Jurkat, Clone E6-1 (cell line): ENCODE measurements around the gene ALDH5A1.

Experiments used
- DNase-seq: peaks from one replicate; pipeline ENCODE4 v3.0.0-alpha.2; 2011; ENCODE audit warnings: low read depth, low spot score
- H3K4me3 ChIP-seq: 2 replicates; pipeline ENCODE4 v1.5.1; 2011; ENCODE audit warnings: mild to moderate bottlenecking, low read length, control low read depth, moderate library complexity

The ALDH5A1 gene

DNA sequence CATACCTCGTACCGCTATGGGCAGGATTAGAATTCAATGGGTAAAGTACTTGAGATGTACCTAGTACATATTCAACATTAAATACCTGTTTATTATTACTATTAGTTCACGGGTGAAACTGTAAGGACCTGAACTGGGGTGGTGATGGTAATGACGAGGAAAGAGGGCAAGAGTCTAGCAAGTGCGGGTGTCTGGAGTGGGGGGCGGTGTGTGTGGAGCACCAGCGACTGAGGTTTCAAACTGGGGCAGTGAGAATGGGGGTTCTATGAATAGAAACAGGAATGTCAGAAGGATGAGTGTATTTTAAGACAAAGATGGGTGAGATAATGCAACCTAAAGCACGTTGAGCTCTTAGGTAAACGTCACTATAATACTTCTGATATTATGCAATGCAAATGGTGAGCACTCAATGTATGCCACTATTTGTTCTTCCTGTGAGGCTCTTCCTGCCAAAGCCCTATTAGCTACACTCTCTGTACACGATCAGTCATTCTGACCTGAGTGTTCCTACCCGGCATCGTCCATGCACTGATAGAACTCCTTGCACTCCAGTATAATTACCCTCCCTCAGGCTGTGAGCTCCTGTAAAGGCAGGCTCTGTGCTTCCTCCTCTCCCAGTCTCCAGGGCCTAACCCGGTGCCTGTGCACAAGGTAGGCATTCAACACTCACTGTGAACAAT is 55.0 kb downstream of the ALDH5A1 start:
- no peak for DNase-seq
- no peak overlapping the region for H3K4me3 ChIP-seq

GRCh38 chr6:24551139-24551538 is 56.4 kb downstream of the ALDH5A1 start:
- no peak overlapping the region for H3K4me3 ChIP-seq
- no peak for DNase-seq

GRCh38 chr6:24554474-24554873 is 59.7 kb downstream of the ALDH5A1 start:
- no peak overlapping the region for H3K4me3 ChIP-seq
- no peak for DNase-seq

DNA sequence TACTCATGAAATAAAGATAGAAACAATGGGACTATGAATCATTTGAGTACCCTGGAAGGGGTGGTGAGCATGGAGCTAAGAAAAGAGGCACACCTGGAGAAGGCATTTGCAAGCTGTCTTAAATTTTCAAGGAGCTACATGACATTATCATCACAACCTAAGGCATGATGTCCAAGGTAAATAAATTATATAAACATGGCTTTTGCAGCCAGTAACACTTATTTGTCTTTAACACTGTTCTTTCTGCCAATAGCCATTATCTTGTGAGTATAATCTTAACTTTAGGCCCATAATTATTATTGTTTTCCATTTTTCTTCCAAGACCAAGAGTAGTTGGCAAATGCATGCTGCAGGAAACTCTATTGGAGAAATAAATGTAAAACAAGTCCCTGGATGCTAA is 63.7 kb downstream of the ALDH5A1 start:
- no peak for DNase-seq
- H3K4me3 ChIP-seq, result no peak overlapping the region

GRCh38 chr6:24564081-24564480 is 69.3 kb downstream of the ALDH5A1 start:
- H3K4me3 ChIP-seq, result no peak overlapping the region
- DNase-seq, result no peak

GRCh38 chr6:24565196-24565595 is 70.4 kb downstream of the ALDH5A1 start:
- DNase-seq, result no peak
- H3K4me3 ChIP-seq, result no peak overlapping the region

- no peak for DNase-seq
- H3K4me3 ChIP-seq, result no peak overlapping the region
Measured at GRCh38 chr6:24566020-24566767, 71.4 kb downstream of the ALDH5A1 start.

GRCh38 chr6:24568683-24569082 is 73.9 kb downstream of the ALDH5A1 start:
- no peak for DNase-seq
- no peak overlapping the region for H3K4me3 ChIP-seq

DNA sequence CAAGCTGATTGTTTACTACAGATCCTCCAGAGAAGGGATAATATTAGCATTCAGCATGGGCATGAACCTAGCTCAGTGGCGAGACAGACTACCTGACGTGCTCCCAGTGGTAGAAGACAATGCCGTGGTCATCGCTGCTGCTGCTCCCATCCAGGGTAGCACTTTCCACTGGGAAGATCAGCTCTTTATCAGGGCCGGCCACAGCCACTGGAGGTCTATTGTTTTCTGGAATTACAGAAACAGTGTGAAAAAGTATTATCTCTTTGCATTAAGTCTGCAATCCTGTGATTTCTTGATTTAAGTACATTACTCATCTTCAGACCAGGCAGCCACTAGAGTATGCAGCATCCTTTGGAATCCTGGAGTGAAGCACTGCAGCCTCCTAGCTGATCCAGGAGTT is 75.0 kb downstream of the ALDH5A1 start:
- DNase-seq, result no peak
- no peak overlapping the region for H3K4me3 ChIP-seq

DNA sequence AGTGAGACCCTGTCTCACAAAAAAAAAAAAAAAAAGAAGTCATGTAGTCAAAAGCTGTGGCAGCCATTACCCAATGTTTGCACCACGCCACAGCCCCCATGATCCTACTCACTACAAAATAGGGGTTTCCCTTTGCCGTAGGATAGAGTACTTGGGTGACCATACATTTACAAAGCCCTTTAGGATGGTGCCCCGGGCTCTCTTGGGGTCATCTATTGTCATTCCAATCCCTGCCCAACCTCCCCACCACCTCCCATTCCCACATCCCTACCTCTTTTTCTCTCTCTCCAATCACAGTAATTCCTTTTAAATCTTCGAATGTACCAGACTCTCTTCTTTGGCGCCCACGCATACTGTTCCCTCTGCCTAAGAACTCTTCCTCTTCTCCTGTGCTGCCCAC is 76.6 kb downstream of the ALDH5A1 start:
- H3K4me3 ChIP-seq, result no peak overlapping the region
- no peak for DNase-seq

GRCh38 chr6:24574809-24575208 is 80.0 kb downstream of the ALDH5A1 start:
- H3K4me3 ChIP-seq, result no peak overlapping the region
- no peak for DNase-seq

- DNase-seq, result no peak
- H3K4me3 ChIP-seq, result no peak overlapping the region
Measured at GRCh38 chr6:24576447-24576846, 81.7 kb downstream of the ALDH5A1 start.

DNA sequence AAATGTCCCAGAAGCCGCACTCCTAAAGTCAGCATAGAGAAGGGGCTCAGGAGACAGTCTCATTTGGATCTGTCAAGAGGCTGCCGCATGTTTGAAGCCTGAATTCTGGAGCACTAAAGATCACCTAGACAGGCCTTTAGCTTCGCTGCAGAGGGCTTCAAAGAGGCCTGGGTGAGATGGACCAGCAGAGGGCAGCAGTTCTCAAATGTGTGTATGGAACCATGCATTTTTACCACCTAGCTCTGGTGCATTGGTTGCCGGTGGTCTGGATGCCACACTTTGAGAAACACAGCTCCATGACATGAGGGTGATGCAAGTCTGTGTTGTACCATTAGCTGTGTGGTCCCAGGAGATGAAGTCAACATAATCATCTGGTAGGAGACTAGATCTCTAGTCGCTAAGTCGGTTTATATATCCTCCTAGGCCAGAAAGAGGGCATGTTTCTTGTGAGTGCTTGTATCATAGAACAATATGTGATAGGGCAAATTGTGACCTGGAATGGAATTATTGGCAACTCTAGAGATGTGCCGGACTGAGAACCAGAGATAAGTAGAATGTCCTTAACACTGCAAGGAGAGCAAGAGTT is 86.4 kb downstream of the ALDH5A1 start:
- DNase-seq, result peak; percentile 69
- no peak overlapping the region for H3K4me3 ChIP-seq

GRCh38 chr6:24583463-24584381 is 89.0 kb downstream of the ALDH5A1 start:
- H3K4me3 ChIP-seq, result no peak overlapping the region

DNA sequence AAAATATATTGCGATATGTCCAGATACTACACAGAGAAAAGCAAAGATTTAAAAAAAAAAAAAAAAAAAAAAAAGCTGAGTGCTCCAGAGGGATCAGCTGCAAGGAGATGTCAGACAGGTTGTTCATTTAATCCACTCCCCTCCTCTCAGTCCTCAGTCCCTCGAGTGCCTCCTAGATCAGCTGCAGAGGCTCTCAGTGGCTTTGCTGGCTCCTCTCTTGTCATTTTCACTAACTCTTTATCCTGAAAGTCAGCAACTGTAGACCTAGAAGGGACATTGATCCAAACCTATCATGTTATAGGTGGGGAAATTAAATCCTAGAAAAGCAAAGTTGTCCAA is 89.6 kb downstream of the ALDH5A1 start:
- H3K4me3 ChIP-seq, result no peak overlapping the region
- DNase-seq, result no peak

More at GRCh38 chr6:24583463-24584381, 89.0 kb downstream of the ALDH5A1 start:
- DNase-seq, result peak; percentile 48
